Natural killer cell (primary cell): Measurements from ENCODE around the gene TMEM120A. TPM values are rescaled to one million over a fixed set of nuclear protein-coding genes. Genes with fewer than 3 reads are reported as not detected.
"Not testable (repeated sequence)": the region's sequence is repeated elsewhere in the genome, so short reads cannot be mapped to it uniquely, and the experiment has no call there.

Source experiments
- ATAC-seq, 3 donors: fragments of 150-1000 bp in 2 of 3; fragments of 200-7000 bp in 1 of 3; cut with Tn5 transposase; 1 replicate in 1 of 3; 2 replicates in 2 of 3; pipeline ENCODE4 v1.10.0; 2021; ENCODE audit warnings: mild to moderate bottlenecking in 2 of 3, moderate library complexity in 2 of 3
- DNase-seq, 2 donors: peaks; one replicate each; pipeline versions ENCODE4 v3.0.0 to v3.0.0-alpha.2; 2013 to 2021; ENCODE audit warnings: mixed read lengths in 1 of 2
- H3K27ac ChIP-seq: one replicate; pipeline ENCODE4 v1.5.1; 2013; ENCODE audit warnings: mild to moderate bottlenecking, low read length
- H3K27me3 ChIP-seq: one replicate; pipeline ENCODE4 v1.6.1; 2013; ENCODE audit warnings: low read length; ENCODE audit not compliant: control insufficient read depth, insufficient read depth
- H3K36me3 ChIP-seq: one replicate; pipeline ENCODE4 v1.6.1; 2013; ENCODE audit warnings: low read length; ENCODE audit not compliant: control insufficient read depth, insufficient read depth
- H3K4me1 ChIP-seq: one replicate; pipeline ENCODE4 v1.6.1; 2013; ENCODE audit warnings: low read length; ENCODE audit not compliant: control insufficient read depth, insufficient read depth
- H3K4me3 ChIP-seq: one replicate; pipeline ENCODE4 v1.5.1; 2013; ENCODE audit warnings: low read length
- H3K9me3 ChIP-seq: one replicate; pipeline ENCODE4 v1.6.1; 2013; ENCODE audit warnings: low read length; ENCODE audit not compliant: control insufficient read depth, insufficient read depth
- H3K27ac Mint-ChIP-seq, 2 donors: one replicate each; pipeline ENCODE4 v1.8.0; 2022; ENCODE audit warnings: mild to moderate bottlenecking in 2 of 2, mixed read lengths in 2 of 2, moderate library complexity in 1 of 2
- H3K27me3 Mint-ChIP-seq, 2 donors: one replicate each; pipeline ENCODE4 v1.8.0; 2022; ENCODE audit warnings: low read depth in 2 of 2, mixed read lengths in 2 of 2
- H3K36me3 Mint-ChIP-seq: one replicate; pipeline ENCODE4 v1.8.0; 2022; ENCODE audit warnings: mixed read lengths
- H3K4me1 Mint-ChIP-seq, 2 donors: one replicate each; pipeline ENCODE4 v1.8.0; 2022; ENCODE audit warnings: mixed read lengths in 2 of 2
- H3K4me3 Mint-ChIP-seq: one replicate; pipeline ENCODE4 v1.8.0; 2022; ENCODE audit warnings: mild to moderate bottlenecking, moderate library complexity, mixed read lengths
- H3K9me3 Mint-ChIP-seq, 2 donors: one replicate each; pipeline ENCODE4 v1.8.0; 2022; ENCODE audit warnings: mixed read lengths in 2 of 2
- CTCF ChIP-seq: fragments of 200-600 bp; IDR thresholded peaks from one replicate; pipeline ENCODE4 v1.8.0; 2022; ENCODE audit warnings: antibody characterized with exemption
- WGBS: methylation state at CpG from one replicate; pipeline ENCODE4 v1.1.7; 2013; ENCODE audit warnings: missing lambda C conversion rate; ENCODE audit not compliant: insufficient coverage; 5-methylcytosine and 5-hydroxymethylcytosine counted together
- intact Hi-C: fragments of 100-400 bp; cut with micrococcal nuclease; formaldehyde crosslinking; loops from one replicate; pipeline ENCODE4 v1.14.2; 2022
- total RNA-seq, 4 donors: library from RNA; stranded (reverse); fragments of 120-200 nt in 1 of 4; gene quantifications; one replicate each; pipeline versions ENCODE4 v1.2.3 to v1.2.4, GENCODE V29; 2013 to 2022

Gene TMEM120A
- total RNA-seq, 3 donors from 2014 or later (not counting 1 experiment from before 2014, with no cell fraction given), result 24.3 to 38.1 (median 34.6) TPM

GRCh38 chr7:76009672-76010600 lies 15.5 kb upstream of the TMEM120A start:
- peak overlapping the region; percentile 75 for H3K4me3 Mint-ChIP-seq
- peaks cover 22 to 24% of the 10 kb centered on the region in 2 donors for H3K4me1 Mint-ChIP-seq
- intact Hi-C loops, result no loop called here
- H3K36me3 Mint-ChIP-seq, result no peaks in the 10 kb centered on the region
- H3K9me3 Mint-ChIP-seq, result no peaks in the 10 kb centered on the region
- no peak for ATAC-seq
- H3K27me3 Mint-ChIP-seq, result no peaks in the 10 kb centered on the region
- Histone ChIP-seq H3K4me1 (peaks cover 28% of the 10 kb centered on the region), H3K27ac (peak overlapping the region; percentile 9), H3K27me3 (no peaks in the 10 kb centered on the region), H3K36me3 (peaks cover 13% of the 10 kb centered on the region), H3K4me3 (no peak overlapping the region), H3K9me3 (no peaks in the 10 kb centered on the region)
- WGBS, result 94% methylated on average over 11 of the region's 11 CpGs
- DNase-seq, result no peak
- H3K27ac Mint-ChIP-seq, result peak overlapping the region; percentile 82 to 91
- no peak for TF ChIP-seq CTCF

- no peaks in the 10 kb centered on the region for H3K9me3 Mint-ChIP-seq
- intact Hi-C loops, result no loop called here
- ATAC-seq (peak; percentile 43 to 61 (median 55)), DNase-seq (peak in 1 of 2 donors; percentile 59)
- H3K4me3 Mint-ChIP-seq, result peak overlapping the region; percentile 75
- H3K36me3 Mint-ChIP-seq, result no peaks in the 10 kb centered on the region
- no peak overlapping the region for H3K4me3 ChIP-seq
- peaks cover 16% of the 10 kb centered on the region for H3K36me3 ChIP-seq
- H3K27ac ChIP-seq, result peak overlapping the region; percentile 16
- no peaks in the 10 kb centered on the region for H3K9me3 ChIP-seq
- peaks cover 22 to 24% of the 10 kb centered on the region in 2 donors for H3K4me1 Mint-ChIP-seq
- peaks cover 28% of the 10 kb centered on the region for H3K4me1 ChIP-seq
- no peaks in the 10 kb centered on the region for H3K27me3 Mint-ChIP-seq
- TF ChIP-seq CTCF, result no peak
- 51% methylated on average over 8 of the region's 8 CpGs for WGBS
- no peaks in the 10 kb centered on the region for H3K27me3 ChIP-seq
- H3K27ac Mint-ChIP-seq, result peak overlapping the region; percentile 82 to 91
These were observed 13.8 kb upstream of the TMEM120A start for GRCh38 chr7:76008156-76008687.

GRCh38 chr7:76005004-76005403 lies 10.6 kb upstream of the TMEM120A start:
- ATAC-seq, H3K27me3 Mint-ChIP-seq, H3K27ac ChIP-seq, H3K4me3 ChIP-seq, H3K4me3 Mint-ChIP-seq, DNase-seq, H3K27me3 ChIP-seq, H3K36me3 Mint-ChIP-seq, H3K27ac Mint-ChIP-seq, H3K9me3 Mint-ChIP-seq, intact Hi-C loops, H3K9me3 ChIP-seq: not testable (repeated sequence)
- peaks cover 20% of the 10 kb centered on the region in 2 donors for H3K4me1 Mint-ChIP-seq
- WGBS, result 70% methylated on average over 2 of the region's 4 CpGs
- H3K36me3 ChIP-seq, result peaks cover 25% of the 10 kb centered on the region
- peaks cover 20% of the 10 kb centered on the region for H3K4me1 ChIP-seq

- Mint-ChIP-seq H3K27me3 (no peaks in the 10 kb centered on the region), H3K4me1 (peaks cover 4% of the 10 kb centered on the region in 2 donors), H3K9me3 (no peaks in the 10 kb centered on the region), H3K4me3 (no peak overlapping the region), H3K36me3 (no peaks in the 10 kb centered on the region), H3K27ac (no peak overlapping the region)
- DNase-seq (no peak), ATAC-seq (no peak)
- WGBS, result over 99% methylated on average over 9 of the region's 10 CpGs
- no peaks in the 10 kb centered on the region for H3K9me3 ChIP-seq
- H3K36me3 ChIP-seq, result peaks cover 25% of the 10 kb centered on the region
- no peaks in the 10 kb centered on the region for H3K27me3 ChIP-seq
- no peak overlapping the region for H3K27ac ChIP-seq
- no peak for TF ChIP-seq CTCF
- intact Hi-C loops, result no loop called here
- peaks cover 3% of the 10 kb centered on the region for H3K4me1 ChIP-seq
- no peak overlapping the region for H3K4me3 ChIP-seq
These were observed 9.0 kb upstream of the TMEM120A start for GRCh38 chr7:76003351-76003750.
